HG03175 (cell line): ENCODE data around the gene TARBP2.

ENCODE experiments used
- ATAC-seq: cut with Tn5 transposase; IDR thresholded peaks from one replicate; pipeline ENCODE4 v1.9.1; 2021; ENCODE audit warnings: mild to moderate bottlenecking, moderate library complexity; ENCODE audit not compliant: unreplicated experiment

TARBP2 gene

GRCh38 chr12:53495903-53496751 is 5.0 kb upstream of the TARBP2 start:
- ATAC-seq = no peak

- no peak for ATAC-seq
These were observed 4.4 kb upstream of the TARBP2 start for GRCh38 chr12:53496752-53497032.

- no peak for ATAC-seq
These were observed 3.6 kb upstream of the TARBP2 start for GRCh38 chr12:53497461-53497860.

- ATAC-seq = no peak
These were observed 2.9 kb upstream of the TARBP2 start for GRCh38 chr12:53498235-53498630.

- ATAC-seq = no peak
These were observed 1.6 kb upstream of the TARBP2 start, which contains the start of gene MAP3K12 for GRCh38 chr12:53499266-53500141. Gene MAP3K12, minus strand, starts transcription at chr12:53499458. Its CDS starts 12,067 bp downstream, at chr12:53487391.

GRCh38 chr12:53500142-53500775 is 824 bp upstream of the TARBP2 start:
- ATAC-seq = no peak

- ATAC-seq = no peak
These were observed 615 bp downstream of the TARBP2 start for GRCh38 chr12:53501615-53502181.

GRCh38 chr12:53502331-53502730 is 1.2 kb downstream of the TARBP2 start:
- ATAC-seq = no peak

GRCh38 chr12:53502983-53503728 is 2.1 kb downstream of the TARBP2 start:
- ATAC-seq = no peak

- no peak for ATAC-seq
These were observed 3.2 kb downstream of the TARBP2 start for GRCh38 chr12:53504004-53504920.

GRCh38 chr12:53505086-53505485 is 4.0 kb downstream of the TARBP2 start:
- no peak for ATAC-seq

GRCh38 chr12:53505555-53506449 is 4.7 kb downstream of the TARBP2 start:
- no peak for ATAC-seq

- ATAC-seq = no peak
These were observed 5.3 kb downstream of the TARBP2 start for GRCh38 chr12:53506450-53506785.

GRCh38 chr12:53506881-53507602 is 6.0 kb downstream of the TARBP2 start, which contains the start of gene NPFF:
Gene NPFF, minus strand, starts transcription at chr12:53507484. Its CDS starts 10 bp downstream, at chr12:53507474.
- ATAC-seq = no peak

GRCh38 chr12:53507603-53507885 is 6.5 kb downstream of the TARBP2 start:
- ATAC-seq = no peak

GRCh38 chr12:53508534-53509170 is 7.6 kb downstream of the TARBP2 start:
- peak; percentile 89 for ATAC-seq

- no peak for ATAC-seq
These were observed 9.2 kb downstream of the TARBP2 start for GRCh38 chr12:53510181-53510812.
